ENCODE data around the gene CENPP.

Gene CENPP

DNA sequence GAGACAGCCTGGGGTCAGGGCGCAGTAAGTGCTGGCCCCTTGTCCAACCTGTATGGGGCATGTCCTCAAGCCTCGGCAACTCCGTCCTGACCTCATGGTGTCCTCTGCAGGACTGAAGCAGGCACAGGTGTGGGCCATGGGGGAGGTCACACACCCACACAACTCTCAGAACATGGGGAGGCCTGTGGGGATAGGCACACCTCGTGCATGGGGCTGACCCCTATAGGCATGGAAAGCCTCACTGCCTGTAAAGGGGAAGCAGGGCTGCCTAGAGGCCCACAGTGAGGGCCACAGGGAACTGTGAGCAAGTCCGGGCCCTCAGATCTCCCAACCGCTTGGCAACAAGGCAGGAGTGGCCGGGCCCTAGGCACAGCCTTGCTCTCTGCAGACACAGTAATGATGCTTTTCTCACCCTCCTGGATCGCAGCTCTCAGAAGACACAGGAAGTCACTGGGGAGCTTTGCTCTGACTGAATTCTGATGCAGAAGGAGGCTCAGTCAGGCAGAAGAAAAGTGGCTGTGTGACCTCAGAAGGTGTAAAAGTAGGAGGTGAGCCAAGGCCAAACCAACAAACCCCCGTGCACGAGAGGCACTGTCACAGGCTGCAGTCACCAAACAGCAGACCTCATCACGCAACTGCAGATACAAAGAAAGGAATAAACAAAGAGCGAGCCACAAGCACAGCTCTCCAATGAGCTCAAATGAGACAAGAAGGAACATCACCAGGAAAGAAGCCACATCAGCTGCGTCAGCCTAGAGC lies 338.8 kb downstream of the CENPP start:
- DNase-seq: no peak

DNA sequence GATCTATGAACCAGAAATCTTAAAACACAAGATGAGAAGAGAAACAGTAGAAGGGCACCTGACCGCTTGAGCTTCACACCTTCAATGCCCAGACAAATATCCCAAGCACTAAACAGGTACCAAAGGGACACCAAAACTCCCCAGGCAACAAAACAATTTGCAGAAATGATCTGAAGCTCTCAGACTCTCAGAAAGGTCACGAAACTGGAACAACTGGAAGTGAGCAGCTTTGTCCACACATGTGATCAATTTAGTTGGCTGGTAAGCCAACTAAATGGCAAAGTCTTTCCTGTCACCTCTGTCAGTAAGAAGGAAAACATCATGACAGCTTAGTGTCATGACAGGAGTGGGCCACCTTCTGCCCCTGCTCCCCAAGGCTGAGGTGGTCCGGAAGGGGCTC lies 340.1 kb downstream of the CENPP start:
- DNase-seq: no peak

DNA sequence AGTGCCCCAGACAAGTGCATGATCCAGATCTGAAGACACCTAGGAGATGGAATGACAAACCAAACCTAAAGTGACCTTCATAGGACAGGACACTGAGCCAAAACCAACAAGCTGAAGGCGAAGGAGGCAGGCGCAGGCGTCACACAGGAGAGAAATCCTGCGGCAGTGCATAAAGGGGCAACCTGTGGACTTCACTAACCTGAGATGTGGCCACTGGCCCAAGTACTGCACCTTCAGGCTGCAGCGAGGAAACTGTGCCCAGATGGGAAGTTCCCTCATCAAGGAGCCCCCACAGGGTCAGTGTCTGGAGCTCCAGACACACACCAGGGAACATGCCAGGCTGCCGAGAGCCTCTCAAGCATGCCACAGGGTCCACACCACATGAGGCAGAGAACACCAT lies 340.5 kb downstream of the CENPP start:
- DNase-seq: no peak

DNA sequence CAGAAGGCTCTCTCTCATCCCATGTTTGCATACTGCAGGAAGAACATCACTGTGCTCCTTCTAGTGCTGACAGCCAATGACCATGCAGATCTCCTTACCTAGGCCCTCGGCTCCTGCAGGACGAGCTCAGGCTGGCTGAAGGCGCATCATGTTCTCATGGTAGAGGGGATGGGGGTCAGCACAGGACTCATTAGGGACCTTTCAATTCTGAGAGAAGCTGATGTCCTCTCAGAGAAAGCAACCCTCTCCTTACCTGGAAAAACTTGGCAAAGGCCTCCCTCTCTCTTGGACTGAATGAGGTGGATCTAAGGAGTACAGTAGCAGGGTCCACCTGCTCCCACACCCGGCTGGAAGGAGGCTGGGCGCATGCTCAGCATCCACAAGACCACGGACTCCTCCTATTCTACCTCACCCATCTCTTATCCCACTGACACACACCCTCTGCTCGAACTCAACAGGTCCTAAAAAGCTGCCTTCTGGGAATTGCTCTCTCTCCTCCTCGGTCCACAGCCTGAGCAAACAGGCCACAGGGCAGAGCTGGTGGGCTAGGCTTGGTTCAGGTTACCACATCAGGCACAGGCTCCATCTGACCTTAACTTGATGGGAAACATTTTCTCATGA lies 341.3 kb downstream of the CENPP start:
- no peak for DNase-seq

DNA sequence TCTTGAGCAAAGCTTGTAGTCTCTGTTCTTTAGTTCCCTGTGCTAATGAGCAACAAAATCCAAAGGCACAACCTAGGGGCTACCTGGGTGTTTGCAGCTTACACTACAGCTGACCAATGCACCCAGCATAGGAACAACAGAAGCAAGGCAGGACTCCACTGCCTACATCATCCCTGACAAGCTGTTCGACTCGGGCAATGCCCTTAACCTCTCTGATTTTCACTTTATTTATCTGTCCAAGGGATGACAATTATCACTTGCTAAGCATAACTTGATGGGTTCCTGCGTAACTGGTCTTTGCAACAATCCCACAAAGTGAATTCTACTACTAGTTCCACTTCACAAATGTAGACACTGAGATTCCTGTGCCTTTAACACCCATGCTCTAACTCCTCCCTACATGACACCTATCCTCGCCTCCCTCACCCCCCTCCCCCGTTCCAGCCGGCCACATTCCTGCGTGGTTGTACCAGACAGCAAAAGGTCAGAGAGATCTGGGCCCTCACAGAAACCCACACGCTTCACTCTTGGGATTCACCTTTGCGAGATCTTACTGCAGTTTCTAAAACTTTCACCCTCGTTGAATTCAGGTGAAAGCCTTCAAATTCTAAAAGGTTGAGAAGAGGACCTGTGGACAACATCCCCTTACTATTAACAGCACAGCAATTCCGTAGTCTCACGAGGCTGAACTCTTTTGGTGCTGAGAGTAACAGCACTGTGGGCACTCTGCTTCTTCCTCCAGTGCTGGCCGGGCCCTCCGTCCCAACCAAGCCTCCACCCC lies 343.2 kb downstream of the CENPP start:
- peak in 2 of 3 donors; percentile 46 to 59 for DNase-seq

DNA sequence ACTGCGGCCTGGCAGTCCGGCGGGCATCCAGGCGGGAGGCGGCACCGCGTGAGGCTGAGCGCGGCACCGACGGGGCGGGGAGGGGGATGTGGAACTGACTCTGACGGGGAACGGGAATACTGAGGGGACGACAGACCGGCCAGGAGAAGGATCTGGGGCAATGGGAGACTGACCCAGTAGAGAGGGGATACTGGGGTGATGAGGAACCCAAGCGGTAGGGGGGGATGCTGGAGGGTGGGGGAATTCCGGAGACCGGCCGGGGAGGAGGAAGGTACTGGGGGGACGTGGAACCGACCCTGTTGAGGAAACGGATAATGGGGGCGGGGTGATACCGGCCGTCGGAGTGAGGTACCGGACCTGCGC lies 343.8 kb downstream of the CENPP start:
- DNase-seq: peak; percentile 50 to 80 (median 63)
